IMR-90 (cell line): Measurements from ENCODE around the gene CKS1B. TPM values are rescaled to one million over a fixed set of nuclear protein-coding genes. Genes with fewer than 3 reads are reported as not detected.

Source experiments
- ATAC-seq: fragments of 200-7000 bp; cut with Tn5 transposase; 2 replicates; pipeline ENCODE4 v1.9.1; 2020; ENCODE audit warnings: low read depth, mild to moderate bottlenecking, moderate library complexity
- BruUV-seq: library from RNA; stranded (reverse); fragments of 400-500 nt; replicated peaks from 2 replicates; lab custom pipeline; 2021; lab: Mats Ljungman, UMichigan
- CTCF ChIA-PET: fragments of 300-600 bp; formaldehyde crosslinking; extraction: SDS; loops from one replicate; lab custom pipeline; 2021; ENCODE audit warnings: antibody characterized with exemption; lab: Yijun Ruan, JAX
- POLR2A ChIA-PET: fragments of 300-600 bp; sonication (Branson Sonifier 250); formaldehyde crosslinking; loops from one replicate; lab custom pipeline; 2022; ENCODE audit warnings: antibody characterized with exemption; ENCODE audit not compliant: unreplicated experiment; lab: Charles Lee
- DNase-seq: peaks from one replicate; pipeline ENCODE4 v3.0.0; 2013
- H2AFZ ChIP-seq: replicated peaks from 2 replicates; pipeline ENCODE3; 2013; ENCODE audit warnings: low read length, mild to moderate bottlenecking; ENCODE audit not compliant: poor library complexity
- H2AK5ac ChIP-seq: 2 replicates; pipeline ENCODE4 v1.6.1; 2013; ENCODE audit warnings: low read depth, low read length, inconsistent platforms
- H2AK9ac ChIP-seq: replicated peaks from 2 replicates; pipeline ENCODE3; 2013; ENCODE audit warnings: mild to moderate bottlenecking, low read depth, low read length, moderate library complexity; ENCODE audit not compliant: poor library complexity
- H2BK120ac ChIP-seq: 2 replicates; pipeline ENCODE4 v1.6.1; 2013; ENCODE audit warnings: low read depth, low read length, inconsistent platforms
- H2BK15ac ChIP-seq: 3 replicates; pipeline ENCODE4 v1.6.1; 2013; ENCODE audit warnings: low read depth, low read length, inconsistent platforms
- H2BK20ac ChIP-seq: 2 replicates; pipeline ENCODE4 v1.6.1; 2013; ENCODE audit warnings: low read depth, mild to moderate bottlenecking, inconsistent platforms, low read length, moderate library complexity
- H2BK5ac ChIP-seq: 2 replicates; pipeline ENCODE4 v1.6.1; 2013; ENCODE audit warnings: mild to moderate bottlenecking, low read depth, low read length, inconsistent platforms; ENCODE audit not compliant: poor library complexity, severe bottlenecking
- H3K14ac ChIP-seq: replicated peaks from 2 replicates; pipeline ENCODE4 v1.6.1; 2013; ENCODE audit warnings: low read depth, low read length, inconsistent platforms
- H3K18ac ChIP-seq: 2 replicates; pipeline ENCODE4 v1.6.1; 2013; ENCODE audit warnings: low read depth, low read length, control low read depth
- H3K23ac ChIP-seq: 2 replicates; pipeline ENCODE4 v1.6.1; 2013; ENCODE audit warnings: low read depth, low read length, inconsistent platforms
- H3K27ac ChIP-seq: 2 replicates; pipeline ENCODE4 v1.5.1; 2013; ENCODE audit warnings: mild to moderate bottlenecking, control low read depth, low read length; ENCODE audit not compliant: insufficient read depth
- H3K27me3 ChIP-seq: 2 replicates; pipeline ENCODE4 v1.6.1; 2013; ENCODE audit warnings: low read length; ENCODE audit not compliant: control insufficient read depth, insufficient read depth
- H3K36me3 ChIP-seq: 2 replicates; pipeline ENCODE4 v1.6.1; 2013; ENCODE audit warnings: low read length, mixed read lengths; ENCODE audit not compliant: control insufficient read depth, insufficient read depth
- H3K4ac ChIP-seq: 2 replicates; pipeline ENCODE4 v1.6.1; 2013; ENCODE audit warnings: low read depth, low read length, inconsistent platforms
- H3K4me1 ChIP-seq: 2 replicates; pipeline ENCODE4 v1.6.1; 2013; ENCODE audit warnings: low read length, mixed read lengths; ENCODE audit not compliant: control insufficient read depth, insufficient read depth
- H3K4me2 ChIP-seq: 2 replicates; pipeline ENCODE4 v1.6.1; 2013; ENCODE audit warnings: low read depth, mild to moderate bottlenecking, control low read depth, low read length, moderate library complexity
- H3K4me3 ChIP-seq: 2 replicates; pipeline ENCODE4 v1.5.1; 2013; ENCODE audit warnings: low read depth, mild to moderate bottlenecking, control low read depth, low read length, moderate library complexity; ENCODE audit not compliant: insufficient read depth
- H3K56ac ChIP-seq: 2 replicates; pipeline ENCODE4 v1.6.1; 2013; ENCODE audit warnings: low read length, inconsistent platforms; ENCODE audit not compliant: insufficient read depth; ENCODE audit errors: extremely low read depth
- H3K79me1 ChIP-seq, 2 experiments: 2 replicates each; pipeline ENCODE4 v1.6.1; 2013; ENCODE audit warnings: low read length in 2 of 2, inconsistent platforms in 1 of 2, low read depth in 1 of 2
- H3K9ac ChIP-seq: 2 replicates; pipeline ENCODE4 v1.6.1; 2013; ENCODE audit warnings: low read depth, low read length, control low read depth
- H3K9me1 ChIP-seq: 2 replicates; pipeline ENCODE4 v1.6.1; 2013; ENCODE audit warnings: low read length, inconsistent platforms; ENCODE audit not compliant: insufficient read depth
- H3K9me3 ChIP-seq: 2 replicates; pipeline ENCODE4 v1.6.1; 2013; ENCODE audit warnings: low read length; ENCODE audit not compliant: control insufficient read depth, insufficient read depth
- H4K20me1 ChIP-seq: 2 replicates; pipeline ENCODE4 v1.6.1; 2013; ENCODE audit warnings: low read length, inconsistent platforms; ENCODE audit not compliant: insufficient read depth
- H4K5ac ChIP-seq: 2 replicates; pipeline ENCODE4 v1.6.1; 2013; ENCODE audit warnings: mild to moderate bottlenecking, low read depth, low read length, control low read depth
- H4K8ac ChIP-seq, 2 experiments: 2 replicates each; pipeline ENCODE4 v1.6.1; 2013; ENCODE audit warnings: low read depth in 2 of 2, low read length in 2 of 2, control low read depth in 1 of 2, inconsistent platforms in 1 of 2
- H4K91ac ChIP-seq: 2 replicates; pipeline ENCODE4 v1.6.1; 2013; ENCODE audit warnings: low read depth, low read length, inconsistent platforms; ENCODE audit not compliant: insufficient read depth
- CHD1 ChIP-seq: IDR thresholded peaks from 2 replicates; pipeline ENCODE4 v1.6.1; 2012; ENCODE audit warnings: low read depth, low read length, improper control_type of control experiment
- MXI1 ChIP-seq: IDR thresholded peaks from 2 replicates; pipeline ENCODE4 v1.6.1; 2012; ENCODE audit warnings: low read depth, mild to moderate bottlenecking, low read length, moderate library complexity, borderline replicate concordance
- POLR2A ChIP-seq: IDR thresholded peaks from 2 replicates; pipeline ENCODE4 v1.6.1; 2012; ENCODE audit warnings: mild to moderate bottlenecking, low read depth, low read length
- RAD21 ChIP-seq: IDR thresholded peaks from 2 replicates; pipeline ENCODE4 v1.6.1; 2012; ENCODE audit warnings: low read length, improper control_type of control experiment
- RCOR1 ChIP-seq: IDR thresholded peaks from 2 replicates; pipeline ENCODE4 v1.6.1; 2012; ENCODE audit warnings: mild to moderate bottlenecking, low read length, improper control_type of control experiment; ENCODE audit not compliant: insufficient replicate concordance
- WGBS, 2 experiments: methylation state at CpG; one replicate each; pipeline versions ENCODE4 v1.1.5 to v1.1.7; 2013; ENCODE audit warnings: missing lambda C conversion rate in 2 of 2; ENCODE audit not compliant: insufficient read length in 1 of 2; ENCODE audit errors: extremely low coverage in 2 of 2; 5-methylcytosine and 5-hydroxymethylcytosine counted together
- dilution Hi-C: fragments of 300-500 bp; cut with HindIII; formaldehyde crosslinking; loops from one replicate; pipeline ENCODE4 v1.14.3; 2018; ENCODE audit warnings: low sequenced_read_pairs; ENCODE audit not compliant: unreplicated experiment
- in situ Hi-C: fragments of 300-500 bp; cut with MboI; formaldehyde crosslinking; loops from 3 replicates; pipeline ENCODE4 v1.14.3; 2019; ENCODE audit warnings: low sequenced_read_pairs, inconsistent platforms, mixed read lengths
- intact Hi-C: fragments of 100-400 bp; cut with micrococcal nuclease; formaldehyde crosslinking; loops from 2 replicates; pipeline ENCODE4 v1.10.0; 2022
- polyA plus RNA-seq, 3 experiments: library from polyadenylated mRNA; depleted of rRNA; stranded (reverse); fragments of >200 nt; gene quantifications; 2 replicates each; pipeline ENCODE4 v1.2.3, GENCODE V29; 2012; ENCODE audit warnings: low replicate concordance in 1 of 3
- total RNA-seq: library from RNA; depleted of rRNA; stranded (reverse); fragments of >200 nt; gene quantifications from 2 replicates; pipeline ENCODE4 v1.2.3, GENCODE V29; 2012

CKS1B gene
- total and polyA plus RNA-seq, 2 of the 4 experiments (the other 2 are of a cell fraction), result 140 to 195 TPM

- Histone ChIP-seq H3K27ac (peak overlapping the region; percentile 89), H3K9me1 (peaks cover 7% of the 10 kb centered on the region), H3K18ac (peak overlapping the region; percentile 76), H3K27me3 (no peaks in the 10 kb centered on the region), H2AK9ac (peak overlapping the region; percentile 100), H3K23ac (peak overlapping the region; percentile 100), H4K91ac (peak overlapping the region; percentile 99), H4K5ac (peak overlapping the region; percentile 76), H3K4ac (peak overlapping the region; percentile 99), H3K79me1 (peaks cover 6 to 50% of the 10 kb centered on the region in 2 experiments), H3K4me1 (peaks cover 13% of the 10 kb centered on the region), H3K4me3 (peak overlapping the region; percentile 53), H3K4me2 (peak overlapping the region; percentile 83), H3K36me3 (no peaks in the 10 kb centered on the region; the same call in 1 of the 2 replicates), H2BK120ac (peak overlapping the region; percentile 98), H3K9me3 (no peaks in the 10 kb centered on the region), H4K20me1 (peaks cover 13% of the 10 kb centered on the region), H3K14ac (peak overlapping the region; percentile 100), H4K8ac (peak overlapping the region; percentile 95 to 99), H2BK20ac (peak overlapping the region; percentile 68; the same call in 1 of the 2 replicates), H3K56ac (peak overlapping the region; percentile 100), H3K9ac (peak overlapping the region; percentile 87), H2AFZ (peak overlapping the region; percentile 63), H2BK5ac (peak overlapping the region; percentile 97), H2BK15ac (peak overlapping the region; percentile 98), H2AK5ac (peak overlapping the region; percentile 99)
- CTCF ChIA-PET, result interaction anchor here (0.6 to 1.1 kb wide), 7 partner anchors 12 to 710 kb away, joined by 3 to 4 read pairs (median 3); partner anchors contain the start of genes LENEP, PBXIP1 and PYGO2
- dilution Hi-C loops, result no loop called here
- ATAC-seq, result peak; percentile 15
- peak; percentile 97 for DNase-seq
- no peak for TF ChIP-seq MXI1
- peak; percentile 87 for TF ChIP-seq POLR2A
- TF ChIP-seq RAD21, result 0 out of 2 replicates have a peak, but pooled peaks have one; percentile 2
- peak; percentile 94; the same call in 1 of the 2 replicates for TF ChIP-seq CHD1
- TF ChIP-seq RCOR1, result no peak
- TSS peak; percentile 67 for BruUV-seq
- intact Hi-C loops, result loop anchor here (1.0 to 10.0 kb wide), 2 partner anchors 22 to 201 kb away; partner anchors contain the start of genes KRTCAP2 and TRIM46
- POLR2A ChIA-PET, result interaction anchor here (1.0 to 1.9 kb wide), 3 partner anchors 10 to 20 kb away, joined by 3 to 10 read pairs (median 5); partner anchors contain the start of genes FLAD1, LENEP and PYGO2
- 0% methylated on average over 16 of the region's 37 CpGs; no CpG with 5 or more reads in 1 of the 2 experiments for WGBS, 2 experiments
- in situ Hi-C loops, result no loop called here
Measured at GRCh38 chr1:154973344-154974101, 958 bp upstream of the CKS1B start.
